ENCODE results near the gene SHB.

Gene SHB

DNA sequence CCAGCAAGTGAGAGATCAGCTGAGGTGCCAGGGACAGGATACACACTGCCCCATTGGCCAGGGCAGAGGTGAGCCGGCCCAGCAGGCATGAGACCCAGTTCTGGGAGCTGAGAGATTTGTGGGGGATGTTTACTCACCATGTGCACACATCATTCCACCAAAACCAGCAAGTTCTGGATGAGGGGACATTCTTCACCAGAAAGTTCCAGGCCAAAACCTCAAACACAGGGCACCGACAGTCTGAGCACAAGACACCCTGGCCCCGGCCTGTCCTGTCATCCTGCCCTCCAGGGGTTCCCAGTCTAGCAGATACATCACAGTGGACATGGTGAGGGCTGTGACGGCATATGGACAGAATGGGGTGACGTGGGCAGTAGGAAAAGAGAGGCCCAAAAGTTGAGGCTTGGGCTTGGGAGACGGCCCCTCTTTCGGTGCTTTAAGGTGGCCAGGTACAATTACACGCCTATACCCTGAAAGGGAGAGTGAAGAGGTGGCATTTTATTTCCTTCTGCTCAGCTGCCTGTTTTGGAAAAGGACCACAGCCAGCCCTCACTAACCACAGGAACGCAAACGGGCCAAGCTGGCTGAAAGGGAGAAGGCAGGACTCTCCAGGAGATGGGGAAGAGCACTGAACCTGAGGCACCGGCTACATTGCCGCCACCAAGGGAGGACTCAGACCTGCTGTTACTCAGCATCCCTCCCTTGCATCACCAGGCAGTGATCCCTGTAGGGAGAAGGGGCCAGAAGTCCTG, 64.0 kb downstream of the SHB start:
- DNase-seq (ENCODE audit: low read depth) = no peak

DNA sequence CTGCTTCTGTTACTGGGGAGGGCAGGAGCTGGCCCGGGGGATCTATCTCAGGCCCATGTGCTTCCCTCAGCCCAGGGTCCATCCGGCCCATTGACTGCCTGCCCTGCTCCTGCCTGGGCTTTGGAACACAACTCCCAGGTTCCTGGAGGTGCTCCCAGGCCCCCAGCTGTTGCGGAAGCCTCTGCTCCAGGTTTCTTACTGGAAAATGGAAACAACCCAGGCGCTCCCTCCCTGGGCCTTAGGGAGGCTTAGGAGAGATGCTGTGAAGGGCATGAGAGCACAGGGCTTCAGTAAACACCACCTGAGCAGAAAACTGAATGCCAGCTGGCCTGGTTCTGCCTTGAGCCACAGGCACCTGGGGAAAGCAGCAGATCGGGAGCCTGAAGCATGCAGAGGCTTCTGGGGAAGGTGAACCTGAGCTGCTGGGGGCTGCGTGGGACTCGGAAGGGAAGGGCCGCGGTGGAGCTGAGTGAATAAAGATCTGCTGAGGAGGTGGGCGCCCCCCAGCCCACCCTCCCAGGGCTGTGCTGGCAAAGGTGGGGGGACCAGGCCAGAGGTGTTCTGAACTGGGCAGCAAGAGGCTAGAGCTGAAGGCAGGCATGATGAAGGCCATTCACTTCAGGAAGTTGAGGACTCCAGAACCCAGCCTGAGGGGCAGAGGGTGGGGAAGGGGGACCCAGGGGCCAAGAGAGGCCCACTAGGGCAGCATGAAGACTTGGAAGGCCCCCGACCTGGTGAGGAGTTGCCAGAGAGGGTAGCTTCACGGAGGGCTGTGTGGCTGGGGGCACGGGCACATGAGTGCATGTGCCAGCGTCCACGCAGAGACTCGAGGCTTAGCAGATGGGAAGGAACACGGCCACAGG, 64.8 kb downstream of the SHB start:
- no peak for DNase-seq (ENCODE audit: low read depth)

DNA sequence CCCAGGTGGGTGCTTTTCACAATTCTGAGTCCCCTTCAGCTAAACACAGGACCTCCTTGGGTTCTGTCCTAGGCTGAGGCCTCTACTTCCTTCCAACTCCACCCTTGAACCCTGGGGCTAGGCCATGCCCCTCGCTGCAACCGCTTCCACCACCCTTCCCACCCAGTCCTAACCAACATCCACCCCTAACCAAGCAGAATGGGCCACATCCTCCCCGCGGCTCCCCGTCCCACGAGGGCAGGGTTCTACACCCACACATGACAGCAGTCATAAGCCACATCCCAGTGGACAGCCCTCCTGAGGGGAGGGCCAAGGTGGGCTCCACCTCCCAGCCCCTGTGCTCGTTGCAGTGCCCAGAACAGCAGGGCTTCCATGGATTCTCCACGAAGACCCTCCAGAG, 65.8 kb downstream of the SHB start:
- DNase-seq (ENCODE audit: low read depth) = no peak

DNA sequence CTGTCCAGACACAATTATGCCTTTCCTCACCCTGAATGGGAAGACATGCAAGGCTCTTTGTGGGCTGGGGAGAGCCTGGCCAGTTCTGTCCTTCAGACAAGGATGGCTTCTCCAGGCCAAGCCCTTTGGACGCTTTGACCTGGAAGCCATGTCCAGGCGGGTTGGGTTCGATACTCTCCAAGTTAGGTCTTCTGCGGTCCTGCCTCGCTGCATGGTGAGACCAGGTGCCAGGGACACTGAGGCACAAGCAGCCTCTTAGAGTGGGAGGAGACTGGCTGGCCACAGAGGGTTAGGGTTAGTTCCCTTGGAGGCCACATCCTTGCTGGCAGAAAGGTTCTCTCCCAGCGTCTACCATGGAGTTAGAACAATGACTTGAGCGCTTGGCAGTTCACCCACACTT, 67.6 kb downstream of the SHB start:
- no peak for DNase-seq (ENCODE audit: low read depth)

DNA sequence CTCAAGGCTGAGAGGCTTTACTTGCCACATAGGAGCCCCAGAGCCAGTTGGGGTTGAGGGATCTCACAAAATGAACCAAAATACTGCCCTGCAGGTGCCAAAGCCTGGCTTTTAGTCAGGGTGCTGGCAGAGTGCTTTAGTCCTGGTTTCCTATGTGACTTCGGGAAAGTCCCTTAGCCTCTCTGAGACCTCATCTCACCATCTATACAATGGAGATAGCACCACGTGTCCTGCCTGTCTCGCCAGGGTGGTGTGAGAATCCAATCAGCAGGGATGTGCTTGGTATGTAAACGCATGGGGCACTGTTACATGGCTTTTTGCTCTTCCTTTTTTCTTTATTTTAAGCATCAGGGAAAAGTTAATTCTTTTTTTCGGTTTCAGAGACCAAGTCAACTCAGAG, 68.3 kb downstream of the SHB start:
- no peak for DNase-seq (ENCODE audit: low read depth)

DNA sequence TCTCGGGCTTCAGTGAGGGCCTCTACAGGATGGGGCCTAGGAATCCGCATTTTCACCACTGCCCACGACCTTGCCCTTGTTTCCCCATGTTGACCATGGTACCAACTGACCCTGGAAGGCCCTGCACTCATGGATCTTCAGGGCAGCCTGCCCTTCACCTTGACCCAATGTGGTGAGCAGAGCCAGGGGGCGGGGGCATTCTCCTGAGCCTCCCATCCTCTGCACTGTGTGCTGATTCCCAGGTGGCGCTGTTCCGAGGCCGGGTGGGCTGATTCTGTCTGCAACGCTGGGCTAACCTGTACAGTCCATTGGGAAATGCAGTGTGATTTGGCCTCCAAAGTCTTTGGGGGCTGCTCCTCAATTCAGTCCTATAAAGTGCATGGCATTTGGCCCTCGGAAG, 68.7 kb downstream of the SHB start:
- DNase-seq (ENCODE audit: low read depth) = no peak

DNA sequence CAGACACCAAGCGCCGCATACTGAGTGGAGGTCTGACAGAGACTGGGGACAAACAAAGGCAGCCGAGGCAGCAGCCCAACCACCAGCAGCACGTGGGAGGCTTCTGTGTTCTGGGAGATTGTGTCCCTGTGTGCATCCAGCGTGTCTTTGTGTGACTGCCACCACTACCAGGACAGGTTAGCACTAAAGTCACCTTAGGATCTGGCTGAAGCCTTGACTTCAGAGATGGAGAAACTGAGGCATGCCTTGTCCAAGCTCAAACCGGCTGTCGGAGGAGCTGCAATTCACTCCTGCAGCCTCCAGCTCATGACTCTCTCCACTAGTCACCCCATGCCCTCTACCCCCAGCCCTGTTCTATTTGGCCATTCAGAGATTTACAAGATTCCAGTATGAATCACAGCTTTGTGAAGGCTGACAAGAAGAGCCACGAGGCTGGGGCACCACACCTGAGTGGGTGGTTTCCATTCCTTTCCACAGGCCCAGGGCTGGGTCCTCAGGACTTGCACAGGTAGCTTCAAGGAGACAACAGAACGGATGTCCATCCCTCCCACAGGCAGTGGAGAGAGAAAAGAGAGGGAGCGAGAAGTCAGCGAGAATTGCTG, 69.3 kb downstream of the SHB start:
- no peak for DNase-seq (ENCODE audit: low read depth)

DNA sequence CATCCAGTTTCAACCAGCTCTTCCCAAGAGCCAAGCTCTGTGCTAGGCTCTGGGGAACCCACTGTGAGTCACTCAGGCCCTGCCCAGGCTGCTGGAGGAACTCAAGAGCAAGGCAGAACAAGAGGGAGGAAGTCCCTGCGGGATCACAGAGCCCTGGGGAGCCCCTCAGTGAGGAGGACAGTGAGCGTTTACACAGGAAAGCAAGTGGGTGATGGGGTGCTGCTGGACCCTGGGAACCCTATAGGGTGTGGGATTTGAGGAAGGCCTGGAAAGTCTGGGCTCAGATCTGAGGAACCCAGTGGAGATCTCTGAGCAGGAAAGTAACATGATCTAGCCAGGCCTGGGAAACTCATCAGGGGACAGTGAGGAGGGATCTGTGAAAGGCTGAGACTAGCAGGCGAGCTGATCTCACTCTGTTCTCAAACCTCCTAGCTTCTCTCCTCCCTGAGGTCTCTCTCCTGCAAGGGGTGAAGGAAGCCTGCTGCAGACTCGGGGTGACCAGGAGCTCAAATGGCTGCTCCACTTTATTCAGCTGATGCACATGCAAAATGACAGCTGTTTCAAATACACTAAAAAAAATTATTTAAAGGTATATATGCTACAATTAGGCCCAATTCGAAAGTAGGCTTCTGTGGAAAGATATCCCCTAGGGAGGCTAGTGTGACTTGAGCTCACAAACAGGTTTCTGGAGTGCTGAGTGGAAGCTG, 70.0 kb downstream of the SHB start:
- DNase-seq (ENCODE audit: low read depth) = no peak

DNA sequence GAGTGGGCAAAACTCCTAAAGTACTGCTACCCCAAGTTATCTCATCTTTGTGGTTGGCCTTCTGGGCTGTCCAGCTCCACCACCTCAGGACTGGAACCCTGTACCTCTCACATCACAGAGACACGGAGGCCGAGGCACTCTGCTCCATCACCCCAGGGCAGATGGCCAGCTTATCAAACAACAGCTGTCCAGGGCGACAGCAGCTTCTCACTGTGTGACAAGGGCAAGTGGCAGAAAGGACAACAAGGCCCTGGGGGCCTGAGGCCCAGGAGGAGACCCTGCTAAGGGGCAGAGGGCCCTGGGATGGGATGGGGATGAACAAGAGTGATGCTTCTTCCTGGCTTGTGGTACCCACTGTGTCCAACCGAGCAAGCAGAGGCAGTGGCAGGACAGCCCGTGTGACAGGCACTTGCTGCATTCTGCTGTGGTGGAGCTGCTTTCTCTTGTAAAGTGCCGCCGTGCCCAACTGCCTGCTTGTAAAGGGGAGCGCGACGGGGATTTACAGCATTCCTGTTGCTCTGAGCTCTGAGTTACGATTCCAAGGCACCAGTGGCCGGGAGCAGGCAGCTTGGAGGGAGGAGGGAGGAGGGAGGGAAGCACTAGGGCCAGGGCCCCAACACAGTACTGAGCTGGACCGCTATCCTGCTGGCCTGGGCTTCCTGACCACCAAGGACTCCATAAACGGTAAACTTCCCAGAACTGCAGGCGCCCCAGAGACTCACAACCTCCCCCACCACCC, 71.2 kb downstream of the SHB start:
- no peak for DNase-seq (ENCODE audit: low read depth)

DNA sequence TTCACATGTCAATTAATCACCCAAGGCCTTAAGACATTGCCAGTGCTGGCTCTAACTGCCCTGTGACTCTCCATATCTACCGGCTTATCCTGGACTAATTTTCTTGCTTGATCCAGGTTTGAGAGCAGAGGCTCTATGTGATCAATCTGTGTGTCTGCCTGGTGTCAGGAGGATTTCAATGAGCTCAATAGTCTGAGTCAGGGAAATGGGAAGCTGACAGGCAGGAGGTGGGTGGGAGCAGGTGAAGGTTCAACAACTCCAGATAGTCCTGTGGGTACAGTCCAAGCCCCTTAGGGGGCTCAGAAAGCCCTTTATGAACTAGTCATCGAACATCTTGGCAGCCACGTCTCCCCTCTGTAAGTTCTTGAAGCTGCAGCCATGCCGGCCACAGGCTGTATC, 72.2 kb downstream of the SHB start:
- DNase-seq (ENCODE audit: low read depth) = no peak

DNA sequence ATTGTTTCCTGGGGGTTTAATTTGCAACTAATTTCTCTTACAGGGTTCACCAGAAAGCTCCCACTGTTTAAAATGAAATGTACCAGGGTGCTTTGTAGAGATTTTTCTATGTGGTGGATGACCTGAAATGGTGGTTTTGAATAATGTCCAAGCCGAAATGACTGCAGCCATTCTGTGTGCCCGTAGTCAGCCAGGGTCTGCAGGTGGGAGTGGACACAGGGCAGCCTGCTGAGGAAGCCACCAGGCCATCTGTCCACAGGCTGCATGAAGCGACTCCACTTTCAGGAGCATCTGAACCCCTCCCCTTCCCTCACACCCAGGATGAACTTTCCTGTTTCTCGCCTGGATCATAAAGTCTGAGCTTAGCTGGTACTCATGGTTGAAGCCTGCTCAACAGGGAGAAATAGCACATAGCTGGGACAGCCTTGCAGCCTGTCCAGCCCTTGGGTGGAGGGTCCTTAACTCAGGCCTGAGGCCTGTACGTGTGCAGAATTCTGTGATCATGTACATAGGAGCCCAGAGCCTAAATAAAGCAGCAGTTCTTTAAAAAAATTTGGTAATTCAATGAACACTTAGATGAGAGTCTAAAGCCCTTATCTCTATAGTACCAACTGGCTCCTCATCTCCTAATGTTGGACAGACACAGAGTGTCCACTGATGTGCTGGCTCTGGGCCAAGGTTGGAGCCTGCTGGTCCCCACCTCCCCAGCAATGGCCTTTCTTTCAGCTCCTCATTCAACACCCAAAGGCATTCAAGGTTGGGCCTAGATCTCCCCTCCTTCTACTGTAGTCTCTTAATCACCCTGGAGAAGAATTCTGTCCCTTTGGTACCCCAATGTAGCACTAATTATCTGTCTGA, 72.8 kb downstream of the SHB start:
- DNase-seq (ENCODE audit: low read depth) = no peak

DNA sequence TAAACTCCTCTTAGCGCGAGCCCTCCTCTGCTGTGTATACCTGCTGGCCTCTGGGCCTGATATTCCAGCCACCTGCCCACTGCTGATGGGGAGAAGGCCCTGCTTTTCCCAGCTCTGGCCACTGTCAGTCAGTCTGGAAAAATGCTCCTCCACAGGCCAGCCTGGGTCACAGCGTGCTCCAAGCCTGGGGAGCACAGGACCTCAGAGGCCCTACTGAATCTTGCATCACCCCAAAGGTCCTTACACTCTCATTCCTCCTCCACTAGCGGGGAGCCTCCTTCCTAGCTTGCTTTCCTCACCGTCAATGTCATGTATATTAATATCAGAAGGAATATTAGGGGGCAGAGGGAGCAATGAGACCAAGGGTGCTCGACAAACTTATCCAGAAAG, 73.7 kb downstream of the SHB start:
- DNase-seq (ENCODE audit: low read depth) = no peak

DNA sequence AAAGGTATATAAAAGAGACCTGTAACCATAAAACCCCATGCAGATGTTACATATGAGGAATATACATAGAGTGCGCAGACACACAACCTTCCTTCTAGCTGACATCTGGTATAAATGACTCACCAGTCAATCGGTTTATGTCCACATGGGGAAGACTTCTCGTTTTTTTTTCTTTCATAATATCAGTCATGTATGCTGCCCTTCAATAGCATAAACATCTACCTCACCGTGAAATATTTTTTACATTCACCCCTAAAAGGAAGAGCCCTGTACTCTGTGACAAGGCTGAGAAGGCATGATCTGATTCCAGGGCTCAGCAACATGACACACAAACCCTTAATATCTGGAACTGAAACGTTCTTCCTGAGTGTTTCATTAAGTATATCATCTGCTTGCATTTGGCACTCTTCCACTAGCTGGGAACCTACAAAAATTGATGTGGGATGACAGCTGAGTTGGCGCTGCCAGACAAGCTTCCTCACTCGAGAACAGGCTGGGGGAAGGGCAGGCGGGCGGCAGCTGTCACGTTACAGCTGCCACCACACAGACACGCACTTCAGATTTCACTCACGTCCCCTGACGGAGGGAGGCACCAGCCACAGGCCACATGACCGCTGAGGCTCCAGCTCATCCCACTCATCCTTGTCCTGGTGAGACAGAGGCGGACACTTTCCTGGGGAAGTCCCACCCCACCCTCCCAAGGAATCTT, 74.2 kb downstream of the SHB start:
- DNase-seq (ENCODE audit: low read depth) = peak; percentile 43

DNA sequence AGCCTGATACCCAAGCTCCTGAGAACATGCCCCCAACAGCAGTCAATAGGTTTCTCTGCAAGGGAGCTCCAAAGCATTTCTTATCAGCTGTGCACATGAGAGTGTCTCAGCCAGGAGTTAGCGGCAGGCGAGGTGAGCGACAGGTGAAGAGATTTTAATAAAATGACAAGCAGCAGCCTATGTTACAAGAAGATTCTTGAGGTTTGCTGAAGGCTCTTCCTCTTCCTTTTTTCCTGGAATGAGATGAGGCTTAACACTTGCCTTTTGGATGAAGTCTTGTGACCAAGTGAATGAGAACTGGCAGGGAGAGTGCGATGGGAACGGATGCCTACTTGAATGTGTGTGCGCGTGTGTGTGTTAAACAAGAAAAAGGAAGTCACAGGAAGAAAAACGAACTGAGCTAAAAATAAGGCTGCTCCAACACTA, 76.1 kb downstream of the SHB start:
- peak; percentile 72 for DNase-seq (ENCODE audit: low read depth)

DNA sequence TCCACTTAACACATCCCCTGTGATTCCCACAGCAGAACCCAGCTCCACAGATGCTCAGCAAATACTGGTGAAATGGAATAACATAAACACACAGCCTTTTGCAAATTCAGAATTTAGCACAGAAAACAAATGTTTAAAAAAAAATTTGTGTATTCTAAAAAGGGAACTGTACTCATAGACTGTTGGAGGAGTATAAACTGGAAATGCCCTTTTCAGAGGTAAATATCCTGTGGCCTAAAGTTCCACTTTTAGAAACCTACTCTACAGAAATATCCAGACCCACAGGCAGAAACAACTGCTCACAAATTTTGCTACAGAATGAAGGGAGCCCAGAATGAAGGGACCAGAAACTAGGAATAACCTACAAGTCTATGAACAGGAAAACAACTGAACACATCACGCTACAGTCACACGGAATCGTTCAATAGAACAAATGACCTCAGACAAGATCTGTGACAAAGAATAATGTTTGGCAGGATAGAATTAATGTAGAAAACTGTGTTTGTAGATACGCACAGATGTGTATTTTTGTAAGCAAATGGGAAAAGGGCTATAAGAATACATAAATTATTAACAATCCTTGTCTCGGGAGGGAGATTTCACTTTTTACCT, 78.5 kb downstream of the SHB start:
- no peak for DNase-seq (ENCODE audit: low read depth)

DNA sequence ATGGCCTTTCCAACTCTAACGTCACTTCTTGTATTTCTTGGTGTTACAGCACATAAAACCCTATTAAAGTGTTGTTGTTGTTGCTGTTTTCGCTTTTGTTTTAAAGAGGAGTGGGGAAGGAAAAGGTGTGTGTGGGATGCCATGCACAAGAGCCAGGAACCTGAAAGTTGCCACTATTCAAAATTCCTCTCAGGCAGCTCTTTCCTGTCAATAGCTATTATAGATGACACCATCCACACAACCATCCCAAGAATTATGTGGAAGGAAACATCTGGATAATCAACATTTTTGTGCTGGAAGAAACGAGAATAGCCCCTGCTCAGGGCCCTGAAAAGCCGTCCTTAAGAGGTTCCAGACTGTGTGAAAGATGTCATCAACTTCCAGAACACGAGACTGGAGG, 79.3 kb downstream of the SHB start:
- no peak for DNase-seq (ENCODE audit: low read depth)

DNA sequence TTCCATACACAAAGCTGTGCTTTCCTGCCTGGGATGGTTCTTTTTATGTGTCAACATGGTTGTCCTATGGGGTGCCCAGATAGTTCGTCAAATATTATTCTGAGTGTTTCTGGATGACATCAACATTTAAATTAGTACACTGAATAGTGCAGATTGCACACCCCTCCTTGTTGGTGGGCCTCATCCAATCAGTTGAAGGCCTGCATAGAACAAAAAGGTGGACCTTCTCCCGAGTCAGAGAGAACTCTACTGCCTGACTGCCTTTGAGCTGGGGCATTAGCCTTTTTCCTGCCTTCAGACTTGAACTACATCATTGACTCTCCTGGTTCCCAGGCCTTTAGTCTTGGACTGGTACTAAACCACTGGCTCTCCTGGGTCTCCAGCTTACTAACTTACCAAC, 80.4 kb downstream of the SHB start:
- DNase-seq (ENCODE audit: low read depth) = no peak

DNA sequence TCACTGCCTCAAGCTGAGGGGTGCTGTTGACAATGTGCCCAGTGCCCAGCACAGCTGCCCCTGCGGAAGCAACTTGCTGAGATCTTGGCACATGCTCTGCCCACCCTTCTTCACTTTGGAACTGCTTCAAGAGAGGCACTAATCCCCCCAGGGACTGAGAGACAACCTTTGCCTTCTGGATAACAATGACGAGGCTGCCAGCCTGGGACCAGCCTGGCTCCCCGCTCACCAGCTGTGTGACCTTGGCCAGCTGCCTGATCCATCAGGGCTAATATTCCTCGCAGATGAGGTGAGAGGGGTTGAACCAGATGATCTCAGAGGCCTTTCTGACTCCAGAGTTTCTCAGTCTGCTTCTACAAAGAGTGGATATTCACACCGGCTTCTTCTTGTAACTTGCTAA, 81.0 kb downstream of the SHB start:
- DNase-seq (ENCODE audit: low read depth) = no peak

DNA sequence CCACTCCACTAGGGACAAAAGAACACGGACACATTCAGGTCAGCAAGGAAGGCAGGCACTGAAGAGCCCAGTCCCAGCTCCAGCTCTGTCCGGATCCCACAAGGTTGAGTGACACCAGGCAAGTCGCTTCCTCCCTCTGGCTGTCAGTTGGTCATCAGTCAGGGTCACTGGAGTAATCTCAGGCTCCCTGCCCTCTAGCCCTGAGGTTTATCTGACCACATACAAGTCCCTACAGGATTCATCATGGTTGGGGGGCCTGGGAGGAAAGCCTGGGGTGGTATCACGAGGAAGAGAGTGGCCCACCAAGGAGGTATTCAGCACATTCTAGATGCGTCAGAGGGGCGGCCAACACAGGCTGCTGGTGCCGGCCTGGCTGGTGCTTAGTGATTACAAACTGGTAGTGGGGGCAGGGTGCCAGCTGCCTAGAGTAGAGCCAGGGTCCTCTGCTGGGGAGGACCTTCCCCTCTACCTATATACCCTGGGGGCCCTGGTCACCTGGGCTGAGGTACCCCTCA, 81.5 kb downstream of the SHB start:
- DNase-seq (ENCODE audit: low read depth) = no peak
